HepG2 (cell line): ENCODE results near the gene CEP104. TPM values are rescaled to one million over a fixed set of nuclear protein-coding genes. Genes with fewer than 3 reads are reported as not detected.

Experiments used
- ARHGAP35 ChIP-seq: sonication (generic); formaldehyde crosslinking; IDR thresholded peaks from 2 replicates; pipeline ENCODE4 v1.9.0; 2022; ENCODE audit warnings: mild to moderate bottlenecking, inconsistent platforms, moderate library complexity, missing genetic modification reagents, borderline replicate concordance
- MNT ChIP-seq: fragments of 450-650 bp; IDR thresholded peaks from 2 replicates; pipeline ENCODE4 v1.6.1; 2016
- RERE ChIP-seq: IDR thresholded peaks from 2 replicates; pipeline ENCODE4 v1.6.1; 2016; ENCODE audit warnings: low read depth, missing genetic modification reagents, missing compliant biosample characterization
- TRIM24 ChIP-seq: sonication (generic); formaldehyde crosslinking; IDR thresholded peaks from 2 replicates; pipeline ENCODE4 v1.8.0; 2022; ENCODE audit warnings: mild to moderate bottlenecking, missing genetic modification reagents
- ZNF232 ChIP-seq: sonication (generic); formaldehyde crosslinking; IDR thresholded peaks from 2 replicates; pipeline ENCODE4 v1.4.0; 2020; ENCODE audit warnings: missing genetic modification reagents, borderline replicate concordance
- ZNF318 ChIP-seq: sonication (generic); formaldehyde crosslinking; IDR thresholded peaks from 2 replicates; pipeline ENCODE4 v1.4.0; 2020; ENCODE audit warnings: mild to moderate bottlenecking, missing genetic modification reagents
- ZNF430 ChIP-seq: sonication (generic); formaldehyde crosslinking; IDR thresholded peaks from 2 replicates; pipeline ENCODE4 v1.9.0; 2021; ENCODE audit warnings: mild to moderate bottlenecking, missing genetic modification reagents
- ZNF616 ChIP-seq: sonication (generic); formaldehyde crosslinking; IDR thresholded peaks from 2 replicates; pipeline ENCODE4 v1.5.0; 2020; ENCODE audit warnings: low read depth, mild to moderate bottlenecking, missing genetic modification reagents
- ZNF850 ChIP-seq: sonication (generic); formaldehyde crosslinking; conservative IDR thresholded peaks from 2 replicates; pipeline ENCODE4 v1.9.0; 2021; ENCODE audit warnings: mild to moderate bottlenecking, missing genetic modification reagents
- polyA plus RNA-seq, 8 experiments: library from polyadenylated mRNA; depleted of rRNA in 3 of 8; stranded (reverse) in 7 of 8; unstranded in 1 of 8; fragments of >200 nt; fragmentation: Illumina TruSeq in 4 of 8; extraction: Trizol in 4 of 8; gene quantifications; 2 replicates each; pipeline versions ENCODE4 v1.2.1 to v1.2.3, GENCODE V29; 2011 to 2016; ENCODE audit warnings: low read depth in 4 of 8, missing spikeins in 1 of 8, mixed read lengths in 1 of 8; ENCODE audit not compliant: insufficient read depth in 1 of 8
- total RNA-seq, 5 experiments: library from RNA; depleted of rRNA; stranded (reverse); fragments of >200 nt; fragmentation: Illumina TruSeq; extraction: Trizol; gene quantifications; 2 replicates each; pipeline ENCODE4 v1.2.3, GENCODE V29; 2016; ENCODE audit warnings: low read depth in 1 of 5
- TF ChIP-seq, protein P1 (sequence below): sonication (generic); formaldehyde crosslinking; IDR thresholded peaks from 2 replicates; pipeline ENCODE4 v1.4.0; 2020; ENCODE audit warnings: mild to moderate bottlenecking, low read depth, missing genetic modification reagents

Gene CEP104
- total and polyA plus RNA-seq, 2 of the 13 experiments (the other 11 are each of a cell fraction or from before 2014, with no cell fraction given) = 20.4 to 30.1 TPM

GRCh38 chr1:3856923-3857790 lies at the start of gene CEP104, which contains the start of gene DFFB (continued):
- no peak for TF ChIP-seq ZNF318 (CRISPR knock-in tag)
- TF ChIP-seq ZNF430 (CRISPR knock-in tag) = peak; percentile 24; the same call in 1 of the 2 replicates
- no peak for TF ChIP-seq ARHGAP35 (CRISPR knock-in tag)
- 0 out of 2 replicates have a peak, but pooled peaks have one; percentile 75 for TF ChIP-seq ZNF616 (CRISPR knock-in tag)
- TF ChIP-seq, protein P1, sequence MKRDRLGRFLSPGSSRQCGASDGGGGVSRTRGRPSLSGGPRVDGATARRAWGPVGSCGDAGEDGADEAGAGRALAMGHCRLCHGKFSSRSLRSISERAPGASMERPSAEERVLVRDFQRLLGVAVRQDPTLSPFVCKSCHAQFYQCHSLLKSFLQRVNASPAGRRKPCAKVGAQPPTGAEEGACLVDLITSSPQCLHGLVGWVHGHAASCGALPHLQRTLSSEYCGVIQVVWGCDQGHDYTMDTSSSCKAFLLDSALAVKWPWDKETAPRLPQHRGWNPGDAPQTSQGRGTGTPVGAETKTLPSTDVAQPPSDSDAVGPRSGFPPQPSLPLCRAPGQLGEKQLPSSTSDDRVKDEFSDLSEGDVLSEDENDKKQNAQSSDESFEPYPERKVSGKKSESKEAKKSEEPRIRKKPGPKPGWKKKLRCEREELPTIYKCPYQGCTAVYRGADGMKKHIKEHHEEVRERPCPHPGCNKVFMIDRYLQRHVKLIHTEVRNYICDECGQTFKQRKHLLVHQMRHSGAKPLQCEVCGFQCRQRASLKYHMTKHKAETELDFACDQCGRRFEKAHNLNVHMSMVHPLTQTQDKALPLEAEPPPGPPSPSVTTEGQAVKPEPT (CRISPR knock-in tag) = no peak
- TF ChIP-seq ZNF850 (CRISPR knock-in tag) = no peak
- 0 out of 2 replicates have a peak, but pooled peaks have one; percentile 42 for TF ChIP-seq ZNF232
- peak; percentile 41 for TF ChIP-seq MNT
- no peak for TF ChIP-seq RERE (CRISPR knock-in tag)
- TF ChIP-seq TRIM24 (CRISPR knock-in tag) = no peak
